ENCODE results near the gene RTRAF. TPM values are rescaled to one million over a fixed set of nuclear protein-coding genes. Genes with fewer than 3 reads are reported as not detected.

RTRAF gene
- total and polyA plus RNA-seq, 4 donors: 84.1 to 167 (median 134) TPM

- no peak overlapping the region for H3K4me3 ChIP-seq
- H3K9me3 ChIP-seq (ENCODE audit: control insufficient read depth in 4 of 4, insufficient read depth in 3 of 4, low read length in 3 of 4): no peaks in the 10 kb centered on the region
- TF ChIP-seq CTCF (IDR thresholded peaks at IDR 0.05; ENCODE audit: control extremely low read depth, extremely low read depth): no peak
- DNase-seq (peak in 1 of 3 donors; percentile 48), ATAC-seq (ENCODE audit: insufficient read depth, low FRiP score) (no peak)
- H3K27ac ChIP-seq (ENCODE audit: low read depth in 1 of 2, low read length in 1 of 2): peak overlapping the region in 1 of 2 donors; percentile 29
- peaks cover 0 to 39% (median 17%) of the 10 kb centered on the region in 4 donors for H3K36me3 ChIP-seq (ENCODE audit: control insufficient read depth in 4 of 4, insufficient read depth in 4 of 4, low read length in 4 of 4)
- WGBS, 2 donors: 43 to 47% methylated on average over 7 of the region's 7 CpGs
- H3K9ac ChIP-seq (ENCODE audit: insufficient read depth in 1 of 2, low read length in 2 of 2): no peak overlapping the region
- no peaks in the 10 kb centered on the region for H3K27me3 ChIP-seq (ENCODE audit: control insufficient read depth in 3 of 3, insufficient read depth in 3 of 3, low read length in 2 of 3)
- H3K4me1 ChIP-seq (ENCODE audit: control insufficient read depth in 5 of 5, insufficient read depth in 5 of 5, low read length in 5 of 5): peaks cover 0 to 14% (median 0%) of the 10 kb centered on the region in 5 donors
Measured at GRCh38 chr14:52020866-52021717, 31.7 kb downstream of the RTRAF start.

- peaks cover 0 to 12% (median 0%) of the 10 kb centered on the region in 5 donors for H3K4me1 ChIP-seq (ENCODE audit: control insufficient read depth in 5 of 5, insufficient read depth in 5 of 5, low read length in 5 of 5)
- H3K36me3 ChIP-seq (ENCODE audit: control insufficient read depth in 4 of 4, insufficient read depth in 4 of 4, low read length in 4 of 4): peaks cover 0 to 41% (median 18%) of the 10 kb centered on the region in 4 donors
- H3K27me3 ChIP-seq (ENCODE audit: control insufficient read depth in 3 of 3, insufficient read depth in 3 of 3, low read length in 2 of 3): no peaks in the 10 kb centered on the region
- H3K27ac ChIP-seq (ENCODE audit: low read depth in 1 of 2, low read length in 1 of 2): peak overlapping the region; percentile 29 to 44
- WGBS, 2 donors: 45 to 56% methylated on average over 6 of the region's 6 CpGs
- ATAC-seq (ENCODE audit: insufficient read depth, low FRiP score) (no peak), DNase-seq (peak in 1 of 3 donors; percentile 27)
- H3K4me3 ChIP-seq: no peak overlapping the region
- H3K9me3 ChIP-seq (ENCODE audit: control insufficient read depth in 4 of 4, insufficient read depth in 3 of 4, low read length in 3 of 4): no peaks in the 10 kb centered on the region
- H3K9ac ChIP-seq (ENCODE audit: insufficient read depth in 1 of 2, low read length in 2 of 2): no peak overlapping the region
- TF ChIP-seq CTCF (IDR thresholded peaks at IDR 0.05; ENCODE audit: control extremely low read depth, extremely low read depth): no peak
Measured at GRCh38 chr14:52021957-52022600, 32.7 kb downstream of the RTRAF start.

GRCh38 chr14:52023518-52023917 lies 34.2 kb downstream of the RTRAF start:
- no peak for DNase-seq
- H3K4me1 ChIP-seq (ENCODE audit: control insufficient read depth in 5 of 5, insufficient read depth in 5 of 5, low read length in 5 of 5): peaks cover 0 to 10% (median 0%) of the 10 kb centered on the region in 5 donors
- H3K27ac ChIP-seq (ENCODE audit: low read depth in 1 of 2, low read length in 1 of 2): no peak overlapping the region

More at GRCh38 chr14:52023518-52023917, 34.2 kb downstream of the RTRAF start:
- H3K9ac ChIP-seq (ENCODE audit: insufficient read depth in 1 of 2, low read length in 2 of 2): no peak overlapping the region
- ATAC-seq (ENCODE audit: insufficient read depth, low FRiP score): no peak
- H3K9me3 ChIP-seq (ENCODE audit: control insufficient read depth in 4 of 4, insufficient read depth in 3 of 4, low read length in 3 of 4): no peaks in the 10 kb centered on the region
- TF ChIP-seq CTCF (IDR thresholded peaks at IDR 0.05; ENCODE audit: control extremely low read depth, extremely low read depth): no peak
- H3K27me3 ChIP-seq (ENCODE audit: control insufficient read depth in 3 of 3, insufficient read depth in 3 of 3, low read length in 2 of 3): no peaks in the 10 kb centered on the region
- peaks cover 0 to 37% (median 19%) of the 10 kb centered on the region in 4 donors for H3K36me3 ChIP-seq (ENCODE audit: control insufficient read depth in 4 of 4, insufficient read depth in 4 of 4, low read length in 4 of 4)
- no peak overlapping the region for H3K4me3 ChIP-seq
- 57 to 78% methylated on average over 1 of the region's 1 CpG for WGBS, 2 donors
